WTC11 (cell line): Measurements from ENCODE around the gene MMUT. TPM values are rescaled to one million over a fixed set of nuclear protein-coding genes. Genes with fewer than 3 reads are reported as not detected.

Experiments
- ATAC-seq: fragments of 200-7000 bp; cut with Tn5 transposase; 2 replicates; pipeline ENCODE4 v1.10.0; 2021; ENCODE audit warnings: mild to moderate bottlenecking, moderate library complexity
- CTCF ChIA-PET: fragments of 300-600 bp; sonication (Branson Sonifier 250); formaldehyde crosslinking; loops from one replicate; lab custom pipeline; 2021; ENCODE audit warnings: antibody characterized with exemption; lab: Charles Lee
- POLR2A ChIA-PET: fragments of 350-600 bp; sonication (Branson Sonifier 250); formaldehyde crosslinking; loops from one replicate; lab custom pipeline; 2021; ENCODE audit warnings: antibody characterized with exemption; lab: Charles Lee
- DNase-seq: peaks from one replicate; pipeline ENCODE4 v3.0.0; 2021; ENCODE audit warnings: low spot score
- H3K27ac Mint-ChIP-seq: 2 replicates; pipeline ENCODE4 v1.8.0; 2021; ENCODE audit warnings: mixed read lengths
- H3K27me3 Mint-ChIP-seq: 2 replicates; pipeline ENCODE4 v1.8.0; 2021; ENCODE audit warnings: low read depth, mild to moderate bottlenecking, moderate library complexity, mixed read lengths
- H3K36me3 Mint-ChIP-seq: 2 replicates; pipeline ENCODE4 v1.8.0; 2021; ENCODE audit warnings: mixed read lengths
- H3K4me1 Mint-ChIP-seq: 2 replicates; pipeline ENCODE4 v1.8.0; 2022; ENCODE audit warnings: mixed read lengths
- H3K4me3 Mint-ChIP-seq: 2 replicates; pipeline ENCODE4 v1.8.0; 2021; ENCODE audit warnings: mild to moderate bottlenecking, moderate library complexity, mixed read lengths
- H3K9me3 Mint-ChIP-seq: 2 replicates; pipeline ENCODE4 v1.8.0; 2021; ENCODE audit warnings: mixed read lengths
- ATF1 ChIP-seq: sonication (generic); formaldehyde crosslinking; IDR thresholded peaks from 2 replicates; pipeline ENCODE4 v1.8.1; 2023; ENCODE audit warnings: mild to moderate bottlenecking, moderate library complexity, missing genetic modification reagents
- E2F5 ChIP-seq: sonication (generic); formaldehyde crosslinking; IDR thresholded peaks from 2 replicates; pipeline ENCODE4 v1.8.1; 2022; ENCODE audit warnings: mild to moderate bottlenecking, moderate library complexity, missing genetic modification reagents
- EMX1 ChIP-seq: fragments of 250-450 bp; sonication (Bioruptor Pico); IDR thresholded peaks from 2 replicates; pipeline ENCODE4 v1.8.0; 2021; ENCODE audit warnings: mild to moderate bottlenecking
- ESRRA ChIP-seq: sonication (generic); formaldehyde crosslinking; IDR thresholded peaks from 2 replicates; pipeline ENCODE4 v1.8.1; 2022; ENCODE audit warnings: mild to moderate bottlenecking, missing genetic modification reagents, borderline replicate concordance
- FOXP1 ChIP-seq: sonication (generic); formaldehyde crosslinking; IDR thresholded peaks from 2 replicates; pipeline ENCODE4 v1.8.0; 2022; ENCODE audit warnings: missing genetic modification reagents, mild to moderate bottlenecking, moderate library complexity, borderline replicate concordance
- GABPB1 ChIP-seq: sonication (generic); formaldehyde crosslinking; IDR thresholded peaks from 2 replicates; pipeline ENCODE4 v1.8.1; 2023; ENCODE audit warnings: mild to moderate bottlenecking, missing genetic modification reagents
- GRHL2 ChIP-seq: fragments of 250-450 bp; sonication (Bioruptor Pico); IDR thresholded peaks from 2 replicates; pipeline ENCODE4 v1.8.0; 2022; ENCODE audit warnings: mild to moderate bottlenecking, moderate library complexity; ENCODE audit not compliant: insufficient replicate concordance, severe bottlenecking
- GTF2I ChIP-seq: fragments of 250-450 bp; sonication (Bioruptor Pico); conservative IDR thresholded peaks from 2 replicates; pipeline ENCODE4 v1.4.0; 2021; ENCODE audit warnings: mild to moderate bottlenecking
- MAX ChIP-seq: sonication (generic); formaldehyde crosslinking; IDR thresholded peaks from 2 replicates; pipeline ENCODE4 v1.8.0; 2022; ENCODE audit warnings: mild to moderate bottlenecking, missing genetic modification reagents
- NR2C2 ChIP-seq: sonication (generic); formaldehyde crosslinking; IDR thresholded peaks from 2 replicates; pipeline ENCODE4 v1.8.0; 2022; ENCODE audit warnings: mild to moderate bottlenecking, missing genetic modification reagents
- PRRX2 ChIP-seq: fragments of 250-450 bp; sonication (Bioruptor Pico); IDR thresholded peaks from 2 replicates; pipeline ENCODE4 v1.8.0; 2021; ENCODE audit warnings: mild to moderate bottlenecking
- RORB ChIP-seq: fragments of 250-450 bp; sonication (Bioruptor Pico); IDR thresholded peaks from 2 replicates; pipeline ENCODE4 v1.9.0; 2021; ENCODE audit warnings: mild to moderate bottlenecking
- ZNF219 ChIP-seq: sonication (generic); formaldehyde crosslinking; IDR thresholded peaks from 2 replicates; pipeline ENCODE4 v1.8.0; 2023; ENCODE audit warnings: missing genetic modification reagents, mild to moderate bottlenecking, borderline replicate concordance
- total RNA-seq: library from RNA; stranded (reverse); gene quantifications from 3 replicates; pipeline ENCODE4 v1.2.3, GENCODE V29; 2021
- TF ChIP-seq, protein P1 (sequence below): sonication (generic); formaldehyde crosslinking; IDR thresholded peaks from 2 replicates; pipeline ENCODE4 v1.8.1; 2022; ENCODE audit warnings: low read depth, mild to moderate bottlenecking, moderate library complexity, missing genetic modification reagents, borderline replicate concordance
- TF ChIP-seq, protein P2 (sequence below): fragments of 250-450 bp; sonication (Bioruptor Pico); conservative IDR thresholded peaks from 2 replicates; pipeline ENCODE4 v1.9.0; 2021; ENCODE audit warnings: mild to moderate bottlenecking
- TF ChIP-seq, protein P3 (sequence below): fragments of 250-450 bp; sonication (Bioruptor Pico); IDR thresholded peaks from 2 replicates; pipeline ENCODE4 v2.1.2; 2022; ENCODE audit warnings: mild to moderate bottlenecking, moderate library complexity
- TF ChIP-seq, protein P4 (sequence below): sonication (generic); formaldehyde crosslinking; IDR thresholded peaks from 2 replicates; pipeline ENCODE4 v1.8.1; 2023; ENCODE audit warnings: mild to moderate bottlenecking, moderate library complexity, missing genetic modification reagents
- TF ChIP-seq, protein P5 (sequence below): sonication (generic); formaldehyde crosslinking; IDR thresholded peaks from 2 replicates; pipeline ENCODE4 v1.8.1; 2023; ENCODE audit warnings: mild to moderate bottlenecking, missing genetic modification reagents

The MMUT gene
- total RNA-seq, 1 experiment from 2014 or later, result 12.5 TPM

GRCh38 chr6:49462071-49462470, 982 bp downstream of the MMUT start:
- H3K9me3 Mint-ChIP-seq, result no peaks in the 10 kb centered on the region
- no peaks in the 10 kb centered on the region for H3K27me3 Mint-ChIP-seq
- H3K4me3 Mint-ChIP-seq, result peak overlapping the region; percentile 100
- H3K27ac Mint-ChIP-seq, result no peak overlapping the region
- DNase-seq (no peak), ATAC-seq (no peak)
- peaks cover 15% of the 10 kb centered on the region for H3K4me1 Mint-ChIP-seq
- no peak for TF ChIP-seq GRHL2 (CRISPR knock-in tag)
- TF ChIP-seq, protein P1, sequence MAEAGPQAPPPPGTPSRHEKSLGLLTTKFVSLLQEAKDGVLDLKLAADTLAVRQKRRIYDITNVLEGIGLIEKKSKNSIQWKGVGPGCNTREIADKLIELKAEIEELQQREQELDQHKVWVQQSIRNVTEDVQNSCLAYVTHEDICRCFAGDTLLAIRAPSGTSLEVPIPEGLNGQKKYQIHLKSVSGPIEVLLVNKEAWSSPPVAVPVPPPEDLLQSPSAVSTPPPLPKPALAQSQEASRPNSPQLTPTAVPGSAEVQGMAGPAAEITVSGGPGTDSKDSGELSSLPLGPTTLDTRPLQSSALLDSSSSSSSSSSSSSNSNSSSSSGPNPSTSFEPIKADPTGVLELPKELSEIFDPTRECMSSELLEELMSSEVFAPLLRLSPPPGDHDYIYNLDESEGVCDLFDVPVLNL (CRISPR knock-in tag), result no peak
- TF ChIP-seq PRRX2 (CRISPR knock-in tag), result no peak
- no peak for TF ChIP-seq EMX1 (CRISPR knock-in tag)
- TF ChIP-seq, protein P2, sequence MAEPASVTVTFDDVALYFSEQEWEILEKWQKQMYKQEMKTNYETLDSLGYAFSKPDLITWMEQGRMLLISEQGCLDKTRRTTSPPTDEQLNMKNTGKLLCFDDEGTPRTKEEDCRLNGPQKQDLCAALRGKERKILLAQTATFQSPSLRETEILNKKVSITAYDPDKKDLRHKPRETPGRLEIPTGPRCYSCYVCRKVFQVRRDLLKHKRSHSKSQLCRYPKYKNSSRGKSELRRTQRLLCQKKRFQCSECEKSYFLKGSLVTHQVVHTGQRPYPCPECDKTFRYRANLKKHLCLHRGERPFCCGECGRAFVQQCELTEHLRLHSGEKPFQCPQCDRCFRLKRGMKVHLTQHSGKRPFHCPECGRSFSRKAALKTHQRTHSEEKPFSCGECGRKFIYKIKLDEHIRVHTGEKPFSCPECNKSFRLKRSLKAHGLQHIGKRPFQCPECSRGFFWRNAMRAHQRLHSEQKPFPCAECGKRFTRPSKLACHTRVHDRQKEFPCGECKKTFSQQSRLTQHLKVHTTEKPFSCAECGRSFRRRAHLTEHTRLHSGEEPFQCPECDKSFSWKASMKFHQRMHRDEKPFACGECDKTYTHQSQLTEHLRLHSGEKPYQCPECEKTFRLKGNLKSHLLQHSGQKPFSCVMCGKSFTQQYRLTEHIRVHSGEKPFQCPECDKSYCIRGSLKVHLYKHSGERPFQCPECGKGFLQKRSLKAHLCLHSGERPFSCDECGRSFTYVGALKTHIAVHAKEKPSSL (CRISPR knock-in tag), result no peak
- TF ChIP-seq RORB, result no peak
- TF ChIP-seq, protein P3, sequence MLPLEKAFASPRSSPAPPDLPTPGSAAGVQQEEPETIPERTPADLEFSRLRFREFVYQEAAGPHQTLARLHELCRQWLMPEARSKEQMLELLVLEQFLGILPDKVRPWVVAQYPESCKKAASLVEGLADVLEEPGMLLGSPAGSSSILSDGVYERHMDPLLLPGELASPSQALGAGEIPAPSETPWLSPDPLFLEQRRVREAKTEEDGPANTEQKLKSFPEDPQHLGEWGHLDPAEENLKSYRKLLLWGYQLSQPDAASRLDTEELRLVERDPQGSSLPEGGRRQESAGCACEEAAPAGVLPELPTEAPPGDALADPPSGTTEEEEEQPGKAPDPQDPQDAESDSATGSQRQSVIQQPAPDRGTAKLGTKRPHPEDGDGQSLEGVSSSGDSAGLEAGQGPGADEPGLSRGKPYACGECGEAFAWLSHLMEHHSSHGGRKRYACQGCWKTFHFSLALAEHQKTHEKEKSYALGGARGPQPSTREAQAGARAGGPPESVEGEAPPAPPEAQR (CRISPR knock-in tag), result no peak
- TF ChIP-seq ZNF219 (CRISPR knock-in tag), result no peak
- no peak for TF ChIP-seq MAX
- TF ChIP-seq NR2C2 (CRISPR knock-in tag), result no peak
- TF ChIP-seq, protein P4, sequence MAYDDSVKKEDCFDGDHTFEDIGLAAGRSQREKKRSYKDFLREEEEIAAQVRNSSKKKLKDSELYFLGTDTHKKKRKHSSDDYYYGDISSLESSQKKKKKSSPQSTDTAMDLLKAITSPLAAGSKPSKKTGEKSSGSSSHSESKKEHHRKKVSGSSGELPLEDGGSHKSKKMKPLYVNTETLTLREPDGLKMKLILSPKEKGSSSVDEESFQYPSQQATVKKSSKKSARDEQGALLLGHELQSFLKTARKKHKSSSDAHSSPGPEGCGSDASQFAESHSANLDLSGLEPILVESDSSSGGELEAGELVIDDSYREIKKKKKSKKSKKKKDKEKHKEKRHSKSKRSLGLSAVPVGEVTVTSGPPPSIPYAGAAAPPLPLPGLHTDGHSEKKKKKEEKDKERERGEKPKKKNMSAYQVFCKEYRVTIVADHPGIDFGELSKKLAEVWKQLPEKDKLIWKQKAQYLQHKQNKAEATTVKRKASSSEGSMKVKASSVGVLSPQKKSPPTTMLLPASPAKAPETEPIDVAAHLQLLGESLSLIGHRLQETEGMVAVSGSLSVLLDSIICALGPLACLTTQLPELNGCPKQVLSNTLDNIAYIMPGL, result no peak
- no peak for TF ChIP-seq E2F5 (CRISPR knock-in tag)
- TF ChIP-seq GABPB1 (CRISPR knock-in tag), result no peak
- TF ChIP-seq FOXP1, result no peak
- TF ChIP-seq ESRRA (CRISPR knock-in tag), result no peak
- no peak for TF ChIP-seq ATF1 (CRISPR knock-in tag)
- TF ChIP-seq GTF2I (CRISPR knock-in tag), result no peak
- TF ChIP-seq, protein P5, sequence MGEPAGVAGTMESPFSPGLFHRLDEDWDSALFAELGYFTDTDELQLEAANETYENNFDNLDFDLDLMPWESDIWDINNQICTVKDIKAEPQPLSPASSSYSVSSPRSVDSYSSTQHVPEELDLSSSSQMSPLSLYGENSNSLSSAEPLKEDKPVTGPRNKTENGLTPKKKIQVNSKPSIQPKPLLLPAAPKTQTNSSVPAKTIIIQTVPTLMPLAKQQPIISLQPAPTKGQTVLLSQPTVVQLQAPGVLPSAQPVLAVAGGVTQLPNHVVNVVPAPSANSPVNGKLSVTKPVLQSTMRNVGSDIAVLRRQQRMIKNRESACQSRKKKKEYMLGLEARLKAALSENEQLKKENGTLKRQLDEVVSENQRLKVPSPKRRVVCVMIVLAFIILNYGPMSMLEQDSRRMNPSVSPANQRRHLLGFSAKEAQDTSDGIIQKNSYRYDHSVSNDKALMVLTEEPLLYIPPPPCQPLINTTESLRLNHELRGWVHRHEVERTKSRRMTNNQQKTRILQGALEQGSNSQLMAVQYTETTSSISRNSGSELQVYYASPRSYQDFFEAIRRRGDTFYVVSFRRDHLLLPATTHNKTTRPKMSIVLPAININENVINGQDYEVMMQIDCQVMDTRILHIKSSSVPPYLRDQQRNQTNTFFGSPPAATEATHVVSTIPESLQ (CRISPR knock-in tag), result no peak
- ChIA-PET CTCF (no interaction called here), POLR2A (no interaction called here)
- H3K36me3 Mint-ChIP-seq, result no peaks in the 10 kb centered on the region
